PFSK-1 (cell line): ENCODE measurements around the gene ISG15.

Experiments
- FOXP2 ChIP-seq: optimal IDR thresholded peaks from 2 replicates; pipeline ENCODE3; 2011; ENCODE audit warnings: borderline replicate concordance, control low read depth, inconsistent platforms; ENCODE audit not compliant: insufficient read depth; ENCODE audit errors: extremely low read length, extremely low read depth
- POLR2AphosphoS5 ChIP-seq: IDR thresholded peaks from 2 replicates; pipeline ENCODE4 v1.6.1; 2012; ENCODE audit warnings: low read depth, mild to moderate bottlenecking, control low read depth, low read length, moderate library complexity
- SIN3A ChIP-seq: IDR thresholded peaks from 2 replicates; pipeline ENCODE4 v1.6.1; 2012; ENCODE audit warnings: mild to moderate bottlenecking, low read length, moderate library complexity, borderline replicate concordance; ENCODE audit not compliant: insufficient read depth
- TAF1 ChIP-seq: IDR thresholded peaks from 2 replicates; pipeline ENCODE4 v1.6.1; 2012; ENCODE audit warnings: low read length, control low read depth, borderline replicate concordance; ENCODE audit not compliant: insufficient read depth
- TF ChIP-seq, protein P1 (sequence below), 2 experiments: IDR thresholded peaks; 2 replicates each; pipeline versions ENCODE4 v1.6.1 to v1.8.0; 2011 to 2012; ENCODE audit warnings: low read depth in 2 of 2, low read length in 2 of 2, control low read depth in 1 of 2, inconsistent platforms in 1 of 2, mild to moderate bottlenecking in 1 of 2, moderate library complexity in 1 of 2; ENCODE audit not compliant: insufficient read depth in 1 of 2

ISG15 gene

DNA sequence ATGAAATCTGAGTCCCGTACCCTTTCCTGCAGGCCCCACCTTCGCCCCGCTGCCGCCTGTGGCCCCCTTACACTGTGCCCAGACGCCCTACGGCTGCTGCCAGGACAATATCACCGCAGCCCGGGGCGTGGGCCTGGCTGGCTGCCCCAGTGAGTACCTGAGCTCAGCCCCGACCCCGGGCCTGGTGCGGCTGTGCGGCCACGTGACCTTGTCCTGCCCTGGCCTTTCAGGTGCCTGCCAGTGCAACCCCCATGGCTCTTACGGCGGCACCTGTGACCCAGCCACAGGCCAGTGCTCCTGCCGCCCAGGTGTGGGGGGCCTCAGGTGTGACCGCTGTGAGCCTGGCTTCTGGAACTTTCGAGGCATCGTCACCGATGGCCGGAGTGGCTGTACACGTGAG, 31.8 kb downstream of the ISG15 start:
- TF ChIP-seq TAF1 (no peak), POLR2AphosphoS5 (no peak), FOXP2 (no peak), SIN3A (no peak)
- TF ChIP-seq, protein P1, sequence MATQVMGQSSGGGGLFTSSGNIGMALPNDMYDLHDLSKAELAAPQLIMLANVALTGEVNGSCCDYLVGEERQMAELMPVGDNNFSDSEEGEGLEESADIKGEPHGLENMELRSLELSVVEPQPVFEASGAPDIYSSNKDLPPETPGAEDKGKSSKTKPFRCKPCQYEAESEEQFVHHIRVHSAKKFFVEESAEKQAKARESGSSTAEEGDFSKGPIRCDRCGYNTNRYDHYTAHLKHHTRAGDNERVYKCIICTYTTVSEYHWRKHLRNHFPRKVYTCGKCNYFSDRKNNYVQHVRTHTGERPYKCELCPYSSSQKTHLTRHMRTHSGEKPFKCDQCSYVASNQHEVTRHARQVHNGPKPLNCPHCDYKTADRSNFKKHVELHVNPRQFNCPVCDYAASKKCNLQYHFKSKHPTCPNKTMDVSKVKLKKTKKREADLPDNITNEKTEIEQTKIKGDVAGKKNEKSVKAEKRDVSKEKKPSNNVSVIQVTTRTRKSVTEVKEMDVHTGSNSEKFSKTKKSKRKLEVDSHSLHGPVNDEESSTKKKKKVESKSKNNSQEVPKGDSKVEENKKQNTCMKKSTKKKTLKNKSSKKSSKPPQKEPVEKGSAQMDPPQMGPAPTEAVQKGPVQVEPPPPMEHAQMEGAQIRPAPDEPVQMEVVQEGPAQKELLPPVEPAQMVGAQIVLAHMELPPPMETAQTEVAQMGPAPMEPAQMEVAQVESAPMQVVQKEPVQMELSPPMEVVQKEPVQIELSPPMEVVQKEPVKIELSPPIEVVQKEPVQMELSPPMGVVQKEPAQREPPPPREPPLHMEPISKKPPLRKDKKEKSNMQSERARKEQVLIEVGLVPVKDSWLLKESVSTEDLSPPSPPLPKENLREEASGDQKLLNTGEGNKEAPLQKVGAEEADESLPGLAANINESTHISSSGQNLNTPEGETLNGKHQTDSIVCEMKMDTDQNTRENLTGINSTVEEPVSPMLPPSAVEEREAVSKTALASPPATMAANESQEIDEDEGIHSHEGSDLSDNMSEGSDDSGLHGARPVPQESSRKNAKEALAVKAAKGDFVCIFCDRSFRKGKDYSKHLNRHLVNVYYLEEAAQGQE (IDR thresholded peaks at IDR 0.05; ENCODE audit: insufficient read depth in 1 of 2, low read depth in 2 of 2, low read length in 2 of 2): no peak

DNA sequence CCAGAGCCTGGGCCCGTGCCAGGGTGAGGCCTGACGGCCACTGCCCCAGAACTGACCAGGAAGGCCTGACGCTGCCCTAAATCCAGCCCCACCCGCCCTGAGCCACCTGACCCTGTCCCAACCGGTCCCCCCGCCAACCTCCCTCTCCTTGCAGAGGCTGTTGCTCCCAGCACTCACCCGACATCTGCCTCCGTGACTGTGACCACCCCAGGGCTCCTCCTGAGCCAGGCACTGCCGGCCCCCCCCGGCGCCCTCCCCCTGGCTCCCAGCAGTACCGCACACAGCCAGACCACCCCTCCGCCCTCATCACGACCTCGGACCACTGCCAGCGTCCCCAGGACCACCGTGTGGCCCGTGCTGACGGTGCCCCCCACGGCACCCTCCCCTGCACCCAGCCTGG, 32.9 kb downstream of the ISG15 start:
- TF ChIP-seq, protein P1 (IDR thresholded peaks at IDR 0.05; ENCODE audit: insufficient read depth in 1 of 2, low read depth in 2 of 2, low read length in 2 of 2): no peak
- TF ChIP-seq FOXP2: no peak
- TF ChIP-seq TAF1: no peak
- no peak for TF ChIP-seq SIN3A
- no peak for TF ChIP-seq POLR2AphosphoS5

DNA sequence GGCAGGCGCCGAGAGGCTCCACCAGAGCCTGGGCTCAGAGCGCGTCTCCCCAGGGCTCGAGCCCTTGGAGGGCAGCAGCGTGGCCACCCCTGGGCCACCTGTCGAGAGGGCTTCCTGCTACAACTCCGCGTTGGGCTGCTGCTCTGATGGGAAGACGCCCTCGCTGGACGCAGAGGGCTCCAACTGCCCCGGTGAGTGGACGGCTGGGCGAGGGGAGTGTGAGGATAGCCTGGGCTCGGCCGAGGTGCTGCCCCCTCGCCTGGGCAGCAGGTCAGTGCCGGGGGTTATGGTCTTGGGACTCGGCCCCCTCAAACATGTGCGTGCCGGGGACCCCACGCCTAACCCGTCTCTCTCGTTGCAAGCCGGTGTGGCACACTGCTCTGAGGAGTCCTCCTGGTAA, 33.5 kb downstream of the ISG15 start:
- TF ChIP-seq SIN3A: no peak
- TF ChIP-seq, protein P1 (IDR thresholded peaks at IDR 0.05; ENCODE audit: insufficient read depth in 1 of 2, low read depth in 2 of 2, low read length in 2 of 2): no peak
- no peak for TF ChIP-seq POLR2AphosphoS5
- no peak for TF ChIP-seq TAF1
- TF ChIP-seq FOXP2: no peak

DNA sequence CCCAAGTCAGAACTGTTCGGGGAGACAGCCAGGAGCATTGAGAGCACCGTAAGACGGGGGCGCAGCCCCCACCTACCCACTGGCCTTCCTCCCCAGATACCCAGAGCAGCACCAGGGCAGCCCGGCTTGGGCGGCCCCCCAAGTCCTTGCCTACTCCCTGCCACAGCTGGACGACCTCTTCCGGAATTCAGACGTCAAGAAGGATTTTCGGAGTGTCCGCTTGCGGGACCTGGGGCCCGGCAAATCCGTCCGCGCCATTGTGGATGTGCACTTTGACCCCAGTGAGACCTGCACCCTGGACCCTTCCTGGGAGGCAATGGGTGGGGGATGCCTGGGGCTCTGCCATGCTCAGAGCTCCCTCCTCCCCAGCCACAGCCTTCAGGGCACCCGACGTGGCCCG, 34.1 kb downstream of the ISG15 start:
- TF ChIP-seq TAF1 (no peak), FOXP2 (no peak), SIN3A (no peak), POLR2AphosphoS5 (no peak)
- TF ChIP-seq, protein P1 (IDR thresholded peaks at IDR 0.05; ENCODE audit: insufficient read depth in 1 of 2, low read depth in 2 of 2, low read length in 2 of 2): no peak

DNA sequence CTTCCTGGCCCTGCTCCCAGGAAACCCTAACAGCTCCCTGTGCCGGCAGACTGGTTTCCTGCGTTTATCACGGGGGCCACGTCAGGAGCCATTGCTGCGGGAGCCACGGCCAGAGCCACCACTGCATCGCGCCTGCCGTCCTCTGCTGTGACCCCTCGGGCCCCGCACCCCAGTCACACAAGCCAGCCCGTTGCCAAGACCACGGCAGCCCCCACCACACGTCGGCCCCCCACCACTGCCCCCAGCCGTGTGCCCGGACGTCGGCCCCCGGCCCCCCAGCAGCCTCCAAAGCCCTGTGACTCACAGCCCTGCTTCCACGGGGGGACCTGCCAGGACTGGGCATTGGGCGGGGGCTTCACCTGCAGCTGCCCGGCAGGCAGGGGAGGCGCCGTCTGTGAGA, 34.7 kb downstream of the ISG15 start:
- TF ChIP-seq, protein P1 (IDR thresholded peaks at IDR 0.05; ENCODE audit: insufficient read depth in 1 of 2, low read depth in 2 of 2, low read length in 2 of 2): no peak
- TF ChIP-seq TAF1 (no peak), FOXP2 (no peak), POLR2AphosphoS5 (no peak), SIN3A (no peak)
